HepG2 (cell line): Measurements from ENCODE around the gene TSNAX. TPM values are rescaled to one million over a fixed set of nuclear protein-coding genes. Genes with fewer than 3 reads are reported as not detected.

Experiments used
- ATAC-seq: fragments of 200-7000 bp; cut with Tn5 transposase; 3 replicates; pipeline ENCODE4 v1.9.1; 2020; ENCODE audit warnings: mild to moderate bottlenecking, moderate library complexity
- BruUV-seq: library from RNA; stranded (reverse); fragments of 400-500 nt; replicated peaks from 2 replicates; lab custom pipeline; 2021; lab: Mats Ljungman, UMichigan
- CTCF ChIA-PET: fragments of 300-600 bp; formaldehyde crosslinking; extraction: SDS; loops from one replicate; lab custom pipeline; 2021; ENCODE audit warnings: low total read pairs, inconsistent platforms, low intra/inter-chr PET ratio; lab: Yijun Ruan, JAX
- POLR2A ChIA-PET: fragments of 350-600 bp; sonication (Branson Sonifier 250); formaldehyde crosslinking; loops from one replicate; lab custom pipeline; 2020; ENCODE audit warnings: antibody characterized with exemption, inconsistent platforms; lab: Yijun Ruan, JAX
- DNase-seq: peaks from one replicate; pipeline ENCODE4 v3.0.0-alpha.2; 2015; ENCODE audit warnings: low spot score
- FAIRE-seq: peaks from 3 replicates; lab custom pipeline; 2011; peaks lifted over from hg19 to GRCh38; lab: Jason Lieb, UNC
- H2AFZ ChIP-seq: one replicate; pipeline ENCODE4 v1.6.1; 2011; ENCODE audit warnings: low read length, inconsistent platforms
- H3K27ac ChIP-seq: fragments of 300-600 bp; 3 replicates; pipeline ENCODE4 v1.8.0; 2011; ENCODE audit warnings: mixed run types, mild to moderate bottlenecking, mixed read lengths, low read length, inconsistent platforms; ENCODE audit not compliant: insufficient read depth; ENCODE audit errors: extremely low read length
- H3K27me3 ChIP-seq, 2 experiments: fragments of 200-600 bp in 1 of 2; 2 replicates in 1 of 2; 3 replicates in 1 of 2; pipeline versions ENCODE4 v1.6.0 to v1.8.0; 2011; ENCODE audit warnings: low read length in 2 of 2, mild to moderate bottlenecking in 2 of 2, moderate library complexity in 2 of 2, inconsistent platforms in 1 of 2; ENCODE audit not compliant: insufficient read depth in 2 of 2, control insufficient read depth in 1 of 2
- H3K36me3 ChIP-seq, 2 experiments: fragments of 200-600 bp in 1 of 2; replicated peaks in 1 of 2; 2 replicates in 1 of 2; 3 replicates in 1 of 2; pipeline versions ENCODE4 v1.5.1 to v1.8.0; 2011; ENCODE audit warnings: low read length in 2 of 2, inconsistent platforms in 1 of 2; ENCODE audit not compliant: insufficient read depth in 2 of 2, control insufficient read depth in 1 of 2
- H3K4me1 ChIP-seq: 2 replicates; pipeline ENCODE4 v1.5.1; 2012; ENCODE audit warnings: low read length, inconsistent platforms; ENCODE audit not compliant: insufficient read depth
- H3K4me2 ChIP-seq: 2 replicates; pipeline ENCODE4 v1.6.0; 2011; ENCODE audit warnings: low read depth, low read length, inconsistent platforms
- H3K4me3 ChIP-seq, 3 experiments: fragments of 200-600 bp in 1 of 3; sonication (generic), shearing (Covaris generic) in 1 of 3; replicated peaks in 1 of 3; 2 replicates each; pipeline ENCODE4 v1.5.1; 2011 to 2016; ENCODE audit warnings: low read length in 3 of 3, inconsistent platforms in 2 of 3, low read depth in 2 of 3, mild to moderate bottlenecking in 2 of 3, control low read depth in 1 of 3, mixed read lengths in 1 of 3; ENCODE audit not compliant: insufficient read depth in 1 of 3
- H3K79me2 ChIP-seq: one replicate; pipeline ENCODE4 v1.6.1; 2011; ENCODE audit warnings: low read length, inconsistent platforms; ENCODE audit not compliant: insufficient read depth
- H3K9ac ChIP-seq: 2 replicates; pipeline ENCODE4 v1.6.0; 2011; ENCODE audit warnings: mild to moderate bottlenecking, low read depth, low read length, inconsistent platforms; ENCODE audit not compliant: insufficient read depth
- H3K9me3 ChIP-seq: 2 replicates; pipeline ENCODE4 v1.5.1; 2012; ENCODE audit warnings: mild to moderate bottlenecking, low read length
- H4K20me1 ChIP-seq: 2 replicates; pipeline ENCODE4 v1.6.0; 2011; ENCODE audit warnings: inconsistent platforms, mild to moderate bottlenecking, low read length, moderate library complexity; ENCODE audit not compliant: insufficient read depth
- BCL3 ChIP-seq: sonication (generic); formaldehyde crosslinking; IDR thresholded peaks from 2 replicates; pipeline ENCODE4 v1.5.1; 2020; ENCODE audit warnings: mild to moderate bottlenecking, missing genetic modification reagents, moderate library complexity
- CEBPZ ChIP-seq: IDR thresholded peaks from 2 replicates; pipeline ENCODE4 v1.6.1; 2012; ENCODE audit warnings: low read length, improper control_type of control experiment
- ELF4 ChIP-seq: sonication (generic); formaldehyde crosslinking; IDR thresholded peaks from 2 replicates; pipeline ENCODE4 v1.5.0; 2020; ENCODE audit warnings: missing genetic modification reagents, mild to moderate bottlenecking, moderate library complexity, borderline replicate concordance
- ETV5 ChIP-seq: IDR thresholded peaks from 2 replicates; pipeline ENCODE4 v1.6.1; 2018; ENCODE audit warnings: missing biosample characterization, missing genetic modification reagents, inconsistent platforms, borderline replicate concordance
- FOXA1 ChIP-seq, 2 experiments: fragments of 450-650 bp in 1 of 2; sonication (generic) in 1 of 2; formaldehyde crosslinking in 1 of 2; IDR thresholded peaks; 2 replicates each; pipeline versions ENCODE4 v1.4.0 to v1.6.1; 2016 to 2020; ENCODE audit warnings: missing genetic modification reagents in 1 of 2
- FOXJ3 ChIP-seq: sonication (generic); formaldehyde crosslinking; IDR thresholded peaks from 2 replicates; pipeline ENCODE4 v1.4.0; 2020; ENCODE audit warnings: missing genetic modification reagents, mild to moderate bottlenecking, borderline replicate concordance
- HDAC1 ChIP-seq: sonication (generic); formaldehyde crosslinking; IDR thresholded peaks from 2 replicates; pipeline ENCODE4 v1.5.1; 2020; ENCODE audit warnings: mild to moderate bottlenecking, missing genetic modification reagents
- PAF1 ChIP-seq: IDR thresholded peaks from 2 replicates; pipeline ENCODE4 v1.6.1; 2016; ENCODE audit warnings: missing genetic modification reagents, missing compliant biosample characterization
- ZBTB43 ChIP-seq: sonication (generic); formaldehyde crosslinking; conservative IDR thresholded peaks from 2 replicates; pipeline ENCODE4 v1.4.0; 2020; ENCODE audit warnings: missing genetic modification reagents
- ZFP36L1 ChIP-seq: sonication (generic); formaldehyde crosslinking; IDR thresholded peaks from 2 replicates; pipeline ENCODE4 v1.8.0; 2022; ENCODE audit warnings: mild to moderate bottlenecking, missing genetic modification reagents, moderate library complexity
- ZNF260 ChIP-seq: sonication (generic); formaldehyde crosslinking; IDR thresholded peaks from 2 replicates; pipeline ENCODE4 v1.4.0; 2020; ENCODE audit warnings: missing genetic modification reagents, low read depth, mild to moderate bottlenecking, borderline replicate concordance
- WGBS: methylation state at CpG from one replicate; pipeline ENCODE4 v1.1.6; 2017; ENCODE audit warnings: low lambda C conversion rate; 5-methylcytosine and 5-hydroxymethylcytosine counted together
- in situ Hi-C: cut with HindIII; loops from 2 replicates; pipeline ENCODE4 v1.10.0; 2017; ENCODE audit warnings: low pct_unique_long_range_greater_than_20kb; ENCODE audit not compliant: extremely low pct_ligation_motif_present
- intact Hi-C: fragments of 100-400 bp; cut with micrococcal nuclease; formaldehyde crosslinking; loops from one replicate; pipeline ENCODE4 v1.10.0; 2022; ENCODE audit not compliant: unreplicated experiment
- polyA plus RNA-seq, 8 experiments: library from polyadenylated mRNA; depleted of rRNA in 3 of 8; stranded (reverse) in 7 of 8; unstranded in 1 of 8; fragments of >200 nt; fragmentation: Illumina TruSeq in 4 of 8; extraction: Trizol in 4 of 8; gene quantifications; 2 replicates each; pipeline versions ENCODE4 v1.2.1 to v1.2.3, GENCODE V29; 2011 to 2016; ENCODE audit warnings: low read depth in 4 of 8, missing spikeins in 1 of 8, mixed read lengths in 1 of 8; ENCODE audit not compliant: insufficient read depth in 1 of 8
- total RNA-seq, 5 experiments: library from RNA; depleted of rRNA; stranded (reverse); fragments of >200 nt; fragmentation: Illumina TruSeq; extraction: Trizol; gene quantifications; 2 replicates each; pipeline ENCODE4 v1.2.3, GENCODE V29; 2016; ENCODE audit warnings: low read depth in 1 of 5

TSNAX gene
- total and polyA plus RNA-seq, 2 of the 13 experiments (the other 11 are each of a cell fraction or from before 2014, with no cell fraction given) = 13.2 to 46.2 TPM

- Histone ChIP-seq H3K4me3 (no peak overlapping the region), H2AFZ (no peak overlapping the region), H3K9me3 (peaks cover 17% of the 10 kb centered on the region), H3K27ac (no peak overlapping the region), H3K27me3 (no peaks in the 10 kb centered on the region), H4K20me1 (no peaks in the 10 kb centered on the region), H3K9ac (no peak overlapping the region), H3K36me3 (no peaks in the 10 kb centered on the region), H3K4me1 (no peaks in the 10 kb centered on the region), H3K79me2 (no peaks in the 10 kb centered on the region), H3K4me2 (no peak overlapping the region)
- DNase-seq (no peak), ATAC-seq (no peak), FAIRE-seq (no peak)
- ChIA-PET CTCF (no interaction called here), POLR2A (no interaction called here)
- intact Hi-C loops (no loop called here), in situ Hi-C loops (no loop called here)
- 5% methylated on average over 1 of the region's 1 CpG for WGBS
- TF ChIP-seq ZFP36L1 (CRISPR knock-in tag) = no peak
- no peak for TF ChIP-seq BCL3
- no peak for TF ChIP-seq FOXA1 (IDR thresholded peaks at IDR 0.05)
- TF ChIP-seq FOXA1 (CRISPR knock-in tag; IDR thresholded peaks at IDR 0.05) = 0 out of 2 replicates have a peak, but pooled peaks have one; percentile 16
- no TSS peak for BruUV-seq
Measured at GRCh38 chr1:231494439-231495110, 33.9 kb upstream of the TSNAX start.

GRCh38 chr1:231497629-231498152 lies 30.8 kb upstream of the TSNAX start:
- POLR2A ChIA-PET = no interaction called here

More at GRCh38 chr1:231497629-231498152, 30.8 kb upstream of the TSNAX start:
- H4K20me1 ChIP-seq = no peaks in the 10 kb centered on the region
- WGBS = 6% methylated on average over 2 of the region's 2 CpGs
- ATAC-seq = no peak
- no peak for DNase-seq
- no peaks in the 10 kb centered on the region for H3K36me3 ChIP-seq
- no peak overlapping the region for H3K4me3 ChIP-seq
- H3K27me3 ChIP-seq = no peaks in the 10 kb centered on the region
- H3K9me3 ChIP-seq = peaks cover 24% of the 10 kb centered on the region
- in situ Hi-C loops (no loop called here), intact Hi-C loops (no loop called here)
- CTCF ChIA-PET = no interaction called here
- no peak for FAIRE-seq
- H3K4me2 ChIP-seq = no peak overlapping the region
- H3K27ac ChIP-seq = no peak overlapping the region
- H3K79me2 ChIP-seq = no peaks in the 10 kb centered on the region
- H3K4me1 ChIP-seq = no peaks in the 10 kb centered on the region
- H2AFZ ChIP-seq = no peak overlapping the region
- no peak overlapping the region for H3K9ac ChIP-seq
- no TSS peak for BruUV-seq
- TF ChIP-seq CEBPZ = no peak
- TF ChIP-seq ZBTB43 = no peak
- no peak for TF ChIP-seq ELF4 (CRISPR knock-in tag)
- TF ChIP-seq ETV5 (CRISPR knock-in tag) = no peak
- no peak for TF ChIP-seq ZNF260 (CRISPR knock-in tag)
- no peak for TF ChIP-seq HDAC1 (CRISPR knock-in tag)
- TF ChIP-seq PAF1 (CRISPR knock-in tag) = no peak
- no peak for TF ChIP-seq FOXJ3 (CRISPR knock-in tag)
